Measurements from ENCODE around the gene CYP4F3. TPM values are rescaled to one million over a fixed set of nuclear protein-coding genes. Genes with fewer than 3 reads are reported as not detected.

CYP4F3 gene
- total RNA-seq, 1 experiment from 2014 or later, result 0.10 TPM

- Histone ChIP-seq H3K4me3 (ENCODE audit: low read depth in 2 of 2, low read length in 2 of 2) (no peak overlapping the region), H3K9me3 (ENCODE audit: control insufficient read depth, insufficient read depth, low read depth, low read length) (no peaks in the 10 kb centered on the region), H3K27ac (ENCODE audit: low read length) (no peak overlapping the region), H3K36me3 (ENCODE audit: control insufficient read depth, insufficient read depth, low read length) (no peaks in the 10 kb centered on the region), H3K27me3 (ENCODE audit: control insufficient read depth, insufficient read depth, low read length) (no peaks in the 10 kb centered on the region), H3K4me1 (ENCODE audit: control insufficient read depth, insufficient read depth, low read length) (no peaks in the 10 kb centered on the region)
- BruUV-seq (replicated peaks), result no TSS peak
- TF ChIP-seq SIN3A (IDR thresholded peaks at IDR 0.05; ENCODE audit: borderline replicate concordance, insufficient read depth, low read depth, low read length) (no peak), TCF7L2 (IDR thresholded peaks at IDR 0.05; ENCODE audit: low read depth, low read length) (no peak), POLR2AphosphoS5 (IDR thresholded peaks at IDR 0.05; ENCODE audit: low read depth, low read length) (no peak)
- TF ChIP-seq, protein P1, sequence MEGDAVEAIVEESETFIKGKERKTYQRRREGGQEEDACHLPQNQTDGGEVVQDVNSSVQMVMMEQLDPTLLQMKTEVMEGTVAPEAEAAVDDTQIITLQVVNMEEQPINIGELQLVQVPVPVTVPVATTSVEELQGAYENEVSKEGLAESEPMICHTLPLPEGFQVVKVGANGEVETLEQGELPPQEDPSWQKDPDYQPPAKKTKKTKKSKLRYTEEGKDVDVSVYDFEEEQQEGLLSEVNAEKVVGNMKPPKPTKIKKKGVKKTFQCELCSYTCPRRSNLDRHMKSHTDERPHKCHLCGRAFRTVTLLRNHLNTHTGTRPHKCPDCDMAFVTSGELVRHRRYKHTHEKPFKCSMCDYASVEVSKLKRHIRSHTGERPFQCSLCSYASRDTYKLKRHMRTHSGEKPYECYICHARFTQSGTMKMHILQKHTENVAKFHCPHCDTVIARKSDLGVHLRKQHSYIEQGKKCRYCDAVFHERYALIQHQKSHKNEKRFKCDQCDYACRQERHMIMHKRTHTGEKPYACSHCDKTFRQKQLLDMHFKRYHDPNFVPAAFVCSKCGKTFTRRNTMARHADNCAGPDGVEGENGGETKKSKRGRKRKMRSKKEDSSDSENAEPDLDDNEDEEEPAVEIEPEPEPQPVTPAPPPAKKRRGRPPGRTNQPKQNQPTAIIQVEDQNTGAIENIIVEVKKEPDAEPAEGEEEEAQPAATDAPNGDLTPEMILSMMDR (IDR thresholded peaks at IDR 0.05), result no peak
- TF ChIP-seq, protein P2, sequence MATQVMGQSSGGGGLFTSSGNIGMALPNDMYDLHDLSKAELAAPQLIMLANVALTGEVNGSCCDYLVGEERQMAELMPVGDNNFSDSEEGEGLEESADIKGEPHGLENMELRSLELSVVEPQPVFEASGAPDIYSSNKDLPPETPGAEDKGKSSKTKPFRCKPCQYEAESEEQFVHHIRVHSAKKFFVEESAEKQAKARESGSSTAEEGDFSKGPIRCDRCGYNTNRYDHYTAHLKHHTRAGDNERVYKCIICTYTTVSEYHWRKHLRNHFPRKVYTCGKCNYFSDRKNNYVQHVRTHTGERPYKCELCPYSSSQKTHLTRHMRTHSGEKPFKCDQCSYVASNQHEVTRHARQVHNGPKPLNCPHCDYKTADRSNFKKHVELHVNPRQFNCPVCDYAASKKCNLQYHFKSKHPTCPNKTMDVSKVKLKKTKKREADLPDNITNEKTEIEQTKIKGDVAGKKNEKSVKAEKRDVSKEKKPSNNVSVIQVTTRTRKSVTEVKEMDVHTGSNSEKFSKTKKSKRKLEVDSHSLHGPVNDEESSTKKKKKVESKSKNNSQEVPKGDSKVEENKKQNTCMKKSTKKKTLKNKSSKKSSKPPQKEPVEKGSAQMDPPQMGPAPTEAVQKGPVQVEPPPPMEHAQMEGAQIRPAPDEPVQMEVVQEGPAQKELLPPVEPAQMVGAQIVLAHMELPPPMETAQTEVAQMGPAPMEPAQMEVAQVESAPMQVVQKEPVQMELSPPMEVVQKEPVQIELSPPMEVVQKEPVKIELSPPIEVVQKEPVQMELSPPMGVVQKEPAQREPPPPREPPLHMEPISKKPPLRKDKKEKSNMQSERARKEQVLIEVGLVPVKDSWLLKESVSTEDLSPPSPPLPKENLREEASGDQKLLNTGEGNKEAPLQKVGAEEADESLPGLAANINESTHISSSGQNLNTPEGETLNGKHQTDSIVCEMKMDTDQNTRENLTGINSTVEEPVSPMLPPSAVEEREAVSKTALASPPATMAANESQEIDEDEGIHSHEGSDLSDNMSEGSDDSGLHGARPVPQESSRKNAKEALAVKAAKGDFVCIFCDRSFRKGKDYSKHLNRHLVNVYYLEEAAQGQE (IDR thresholded peaks at IDR 0.05; ENCODE audit: insufficient read depth in 1 of 2, low read depth in 2 of 2, low read length in 1 of 2), result no peak
- ATAC-seq (no peak), DNase-seq (ENCODE audit: low read depth, low spot score) (no peak)
- in situ Hi-C loops (cut with HindIII; ENCODE audit: low pct_unique_long_range_greater_than_20kb, low sequenced_read_pairs), result no loop called here
- CTCF ChIA-PET, result no interaction called here
- POLR2A ChIA-PET, result no interaction called here
- intact Hi-C loops (cut with micrococcal nuclease; ENCODE audit: unreplicated experiment), result no loop called here
Measured at GRCh38 chr19:15621801-15622200, 18.9 kb upstream of the CYP4F3 start.

DNA sequence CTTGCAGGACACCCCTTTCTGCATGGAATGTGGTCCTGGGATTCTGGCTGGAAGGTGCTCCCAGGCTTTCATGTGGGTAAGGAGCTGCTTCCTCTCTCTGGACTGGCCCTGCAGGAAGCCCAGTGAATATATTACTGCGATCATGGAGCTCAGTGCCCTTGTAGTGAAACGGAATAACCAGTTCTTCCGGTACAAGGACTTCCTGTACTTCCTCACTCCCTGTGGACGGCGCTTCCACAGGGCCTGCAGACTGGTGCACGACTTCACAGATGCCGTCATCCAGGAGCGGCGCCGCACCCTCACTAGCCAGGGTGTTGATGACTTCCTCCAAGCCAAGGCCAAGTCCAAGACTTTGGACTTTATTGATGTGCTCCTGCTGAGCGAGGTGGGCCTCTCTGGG lies 17.7 kb upstream of the CYP4F3 start:
- intact Hi-C loops (cut with micrococcal nuclease; ENCODE audit: unreplicated experiment) (no loop called here), in situ Hi-C loops (cut with HindIII; ENCODE audit: low pct_unique_long_range_greater_than_20kb, low sequenced_read_pairs) (no loop called here)
- TF ChIP-seq, protein P2 (IDR thresholded peaks at IDR 0.05; ENCODE audit: insufficient read depth in 1 of 2, low read depth in 2 of 2, low read length in 1 of 2), result no peak
- TF ChIP-seq POLR2AphosphoS5 (IDR thresholded peaks at IDR 0.05; ENCODE audit: low read depth, low read length), result no peak
- TF ChIP-seq, protein P1 (IDR thresholded peaks at IDR 0.05), result no peak
- TF ChIP-seq TCF7L2 (IDR thresholded peaks at IDR 0.05; ENCODE audit: low read depth, low read length), result no peak
- TF ChIP-seq SIN3A (IDR thresholded peaks at IDR 0.05; ENCODE audit: borderline replicate concordance, insufficient read depth, low read depth, low read length), result no peak
- POLR2A ChIA-PET, result no interaction called here
- no peaks in the 10 kb centered on the region for H3K27me3 ChIP-seq (ENCODE audit: control insufficient read depth, insufficient read depth, low read length)
- H3K4me1 ChIP-seq (ENCODE audit: control insufficient read depth, insufficient read depth, low read length), result no peaks in the 10 kb centered on the region
- no TSS peak for BruUV-seq (replicated peaks)
- H3K27ac ChIP-seq (ENCODE audit: low read length), result no peak overlapping the region
- H3K4me3 ChIP-seq (ENCODE audit: low read depth in 2 of 2, low read length in 2 of 2), result no peak overlapping the region
- DNase-seq (ENCODE audit: low read depth, low spot score) (no peak), ATAC-seq (no peak)
- no peaks in the 10 kb centered on the region for H3K9me3 ChIP-seq (ENCODE audit: control insufficient read depth, insufficient read depth, low read depth, low read length)
- H3K36me3 ChIP-seq (ENCODE audit: control insufficient read depth, insufficient read depth, low read length), result no peaks in the 10 kb centered on the region
- CTCF ChIA-PET, result interaction anchor here (0.5 kb wide), 1 partner anchor 95 kb away, joined by 3 read pairs; no protein-coding TSS in a partner anchor

Measured in Panc1 (cell line).